C4-2B (cell line): ENCODE results near the gene ZNF565.

Source experiments
- H3K27ac ChIP-seq: fragments of 450-650 bp; 2 replicates; pipeline ENCODE4 v1.5.1; 2017
- ZFX ChIP-seq: fragments of 450-650 bp; IDR thresholded peaks from 2 replicates; pipeline ENCODE4 v1.6.1; 2017
- TF ChIP-seq, protein P1 (sequence below): fragments of 450-650 bp; conservative IDR thresholded peaks from 2 replicates; pipeline ENCODE4 v1.5.1; 2017; ENCODE audit warnings: mild to moderate bottlenecking

The ZNF565 gene

GRCh38 chr19:36142496-36142895 is 72.0 kb downstream of the ZNF565 start:
- TF ChIP-seq ZFX: no peak
- TF ChIP-seq, protein P1, sequence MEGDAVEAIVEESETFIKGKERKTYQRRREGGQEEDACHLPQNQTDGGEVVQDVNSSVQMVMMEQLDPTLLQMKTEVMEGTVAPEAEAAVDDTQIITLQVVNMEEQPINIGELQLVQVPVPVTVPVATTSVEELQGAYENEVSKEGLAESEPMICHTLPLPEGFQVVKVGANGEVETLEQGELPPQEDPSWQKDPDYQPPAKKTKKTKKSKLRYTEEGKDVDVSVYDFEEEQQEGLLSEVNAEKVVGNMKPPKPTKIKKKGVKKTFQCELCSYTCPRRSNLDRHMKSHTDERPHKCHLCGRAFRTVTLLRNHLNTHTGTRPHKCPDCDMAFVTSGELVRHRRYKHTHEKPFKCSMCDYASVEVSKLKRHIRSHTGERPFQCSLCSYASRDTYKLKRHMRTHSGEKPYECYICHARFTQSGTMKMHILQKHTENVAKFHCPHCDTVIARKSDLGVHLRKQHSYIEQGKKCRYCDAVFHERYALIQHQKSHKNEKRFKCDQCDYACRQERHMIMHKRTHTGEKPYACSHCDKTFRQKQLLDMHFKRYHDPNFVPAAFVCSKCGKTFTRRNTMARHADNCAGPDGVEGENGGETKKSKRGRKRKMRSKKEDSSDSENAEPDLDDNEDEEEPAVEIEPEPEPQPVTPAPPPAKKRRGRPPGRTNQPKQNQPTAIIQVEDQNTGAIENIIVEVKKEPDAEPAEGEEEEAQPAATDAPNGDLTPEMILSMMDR: no peak
- no peak overlapping the region for H3K27ac ChIP-seq

DNA sequence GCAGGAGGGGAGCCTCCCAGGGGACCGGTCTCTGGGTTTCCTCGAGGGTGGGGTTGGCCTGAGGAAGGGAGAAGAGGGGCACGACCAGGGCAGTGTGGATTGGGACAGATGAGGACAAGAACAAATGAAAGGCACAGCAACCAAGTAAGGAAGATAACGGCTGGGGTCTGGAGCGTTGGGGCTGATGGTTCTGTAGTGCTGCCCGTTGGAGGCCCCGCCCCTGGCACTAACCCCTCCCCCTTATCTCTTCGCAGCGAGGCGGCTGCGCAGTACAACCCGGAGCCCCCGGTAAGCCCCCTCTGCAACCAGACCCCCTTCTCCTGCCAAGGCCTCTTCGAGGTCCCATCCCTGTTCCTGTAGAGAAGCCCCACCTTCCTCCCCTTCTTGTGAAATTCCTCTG is 72.4 kb downstream of the ZNF565 start:
- H3K27ac ChIP-seq: no peak overlapping the region
- TF ChIP-seq, protein P1: no peak
- no peak for TF ChIP-seq ZFX

GRCh38 chr19:36141039-36141927 is 73.2 kb downstream of the ZNF565 start:
- TF ChIP-seq, protein P1: no peak
- TF ChIP-seq ZFX: no peak
- H3K27ac ChIP-seq: peak overlapping the region; percentile 96

GRCh38 chr19:36140304-36141038 is 74.0 kb downstream of the ZNF565 start:
- TF ChIP-seq, protein P1: no peak
- no peak for TF ChIP-seq ZFX
- peak overlapping the region; percentile 96 for H3K27ac ChIP-seq

GRCh38 chr19:36139473-36140303 is 74.8 kb downstream of the ZNF565 start, which contains the start of gene CAPNS1:
TSS of gene CAPNS1 (plus strand) at chr19:36140066. CDS start at chr19:36141012, 946 bp downstream.
- TF ChIP-seq ZFX: 0 out of 2 replicates have a peak, but pooled peaks have one; percentile 31
- TF ChIP-seq, protein P1: no peak
- peak within 1 kb of the TSS; percentile 96 for H3K27ac ChIP-seq

GRCh38 chr19:36139120-36139472 is 75.4 kb downstream of the ZNF565 start:
- peak overlapping the region; percentile 96 for H3K27ac ChIP-seq
- TF ChIP-seq, protein P1: no peak
- TF ChIP-seq ZFX: no peak
